CD8-positive, alpha-beta memory T cell (primary cell): ENCODE data around the gene DNAAF8. TPM values are rescaled to one million over a fixed set of nuclear protein-coding genes. Genes with fewer than 3 reads are reported as not detected.

Source experiments
- CTCF ChIA-PET: fragments of 350-600 bp; sonication (Branson Sonifier 250); formaldehyde crosslinking; loops from one replicate; lab custom pipeline; 2021; ENCODE audit warnings: antibody characterized with exemption; lab: Charles Lee
- POLR2A ChIA-PET: fragments of 350-600 bp; sonication (Branson Sonifier 250); formaldehyde crosslinking; loops from one replicate; lab custom pipeline; 2021; ENCODE audit warnings: antibody characterized with exemption; lab: Charles Lee
- DNase-seq, 5 donors: peaks; one replicate each; pipeline versions ENCODE4 v3.0.0 to v3.0.0-alpha.2; 2020 to 2022; ENCODE audit warnings: mixed read lengths in 1 of 5
- H3K27ac ChIP-seq: one replicate; pipeline ENCODE4 v1.7.0; 2013; ENCODE audit warnings: low read depth, mild to moderate bottlenecking, low read length, moderate library complexity
- H3K27me3 ChIP-seq: 2 replicates; pipeline ENCODE4 v1.7.0; 2013; ENCODE audit warnings: low read length, mild to moderate bottlenecking; ENCODE audit not compliant: insufficient read depth, poor library complexity, severe bottlenecking
- H3K36me3 ChIP-seq: 2 replicates; pipeline ENCODE4 v1.7.0; 2013; ENCODE audit warnings: mild to moderate bottlenecking, low read length, moderate library complexity; ENCODE audit not compliant: insufficient read depth
- H3K4me1 ChIP-seq: 2 replicates; pipeline ENCODE4 v1.7.0; 2013; ENCODE audit warnings: mild to moderate bottlenecking, low read length, moderate library complexity; ENCODE audit not compliant: insufficient read depth
- H3K4me3 ChIP-seq: 2 replicates; pipeline ENCODE4 v1.7.0; 2013; ENCODE audit warnings: mild to moderate bottlenecking, low read length
- H3K9me3 ChIP-seq: 2 replicates; pipeline ENCODE4 v1.7.0; 2013; ENCODE audit warnings: mild to moderate bottlenecking, low read length
- H3K27ac Mint-ChIP-seq, 8 donors: one replicate each; pipeline ENCODE4 v1.8.0; 2020 to 2021; ENCODE audit warnings: mixed read lengths in 8 of 8, mild to moderate bottlenecking in 6 of 8, inconsistent platforms in 3 of 8, moderate library complexity in 3 of 8
- H3K27me3 Mint-ChIP-seq, 2 donors: one replicate each; pipeline ENCODE4 v1.8.0; 2020 to 2021; ENCODE audit warnings: mixed read lengths in 2 of 2, mild to moderate bottlenecking in 1 of 2, moderate library complexity in 1 of 2
- H3K36me3 Mint-ChIP-seq, 3 donors: one replicate each; pipeline ENCODE4 v1.8.0; 2020 to 2021; ENCODE audit warnings: mixed read lengths in 3 of 3, inconsistent platforms in 1 of 3, mild to moderate bottlenecking in 1 of 3
- H3K4me1 Mint-ChIP-seq, 3 donors: one replicate each; pipeline ENCODE4 v1.8.0; 2020 to 2021; ENCODE audit warnings: mixed read lengths in 3 of 3, inconsistent platforms in 1 of 3, mild to moderate bottlenecking in 1 of 3
- H3K4me3 Mint-ChIP-seq, 7 donors: one replicate each; pipeline ENCODE4 v1.8.0; 2020 to 2021; ENCODE audit warnings: mixed read lengths in 7 of 7, mild to moderate bottlenecking in 6 of 7, moderate library complexity in 4 of 7, inconsistent platforms in 2 of 7
- H3K9me3 Mint-ChIP-seq, 5 donors: one replicate each; pipeline ENCODE4 v1.8.0; 2020 to 2022; ENCODE audit warnings: mixed read lengths in 5 of 5, mild to moderate bottlenecking in 3 of 5, moderate library complexity in 2 of 5, inconsistent platforms in 1 of 5
- polyA plus RNA-seq: library from polyadenylated mRNA; unstranded; fragments of 300-500 nt; fragmentation: Illumina TruSeq; gene quantifications from one replicate; pipeline ENCODE4 v1.2.3, GENCODE V29; 2021
- total RNA-seq, 2 experiments: library from RNA; stranded (reverse); gene quantifications; one replicate each; pipeline ENCODE4 v1.2.3, GENCODE V29; 2021

The DNAAF8 gene
- total and polyA plus RNA-seq, 3 experiments from 2014 or later: 0.15 to 0.35 (median 0.31) TPM

- peaks cover 14% of the 10 kb centered on the region for H3K4me1 ChIP-seq
- Mint-ChIP-seq H3K9me3 (no peaks in the 10 kb centered on the region), H3K4me3 (peak overlapping the region in 1 of 7 donors; percentile 45), H3K4me1 (peaks cover 11 to 15% (median 11%) of the 10 kb centered on the region in 3 donors), H3K36me3 (peaks cover 0 to 77% (median 9%) of the 10 kb centered on the region in 3 donors), H3K27ac (no peak overlapping the region), H3K27me3 (no peaks in the 10 kb centered on the region)
- DNase-seq: no peak
- CTCF ChIA-PET: no interaction called here
- no peak overlapping the region for H3K4me3 ChIP-seq
- H3K36me3 ChIP-seq: peaks cover 24% of the 10 kb centered on the region
- POLR2A ChIA-PET: no interaction called here
- no peaks in the 10 kb centered on the region for H3K27me3 ChIP-seq
- H3K27ac ChIP-seq: no peak overlapping the region
- no peaks in the 10 kb centered on the region for H3K9me3 ChIP-seq
Measured at GRCh38 chr16:4762205-4762604, 27.9 kb downstream of the DNAAF8 start.

- Histone ChIP-seq H3K27ac (no peak overlapping the region), H3K9me3 (no peaks in the 10 kb centered on the region), H3K36me3 (peaks cover 17% of the 10 kb centered on the region), H3K4me1 (peaks cover 24% of the 10 kb centered on the region), H3K4me3 (no peak overlapping the region), H3K27me3 (no peaks in the 10 kb centered on the region)
- POLR2A ChIA-PET: no interaction called here
- peak overlapping the region in 3 of 8 donors; percentile 27 to 48 (median 42) for H3K27ac Mint-ChIP-seq
- no peak for DNase-seq
- no peaks in the 10 kb centered on the region for H3K27me3 Mint-ChIP-seq
- H3K4me3 Mint-ChIP-seq: peak overlapping the region in 3 of 7 donors; percentile 11 to 74 (median 44)
- H3K9me3 Mint-ChIP-seq: no peaks in the 10 kb centered on the region
- CTCF ChIA-PET: interaction anchor here (2.3 kb wide), 1 partner anchor 29 kb away, joined by 8 read pairs; the partner anchor contains the start of gene DNAAF8
- peaks cover 0 to 66% (median 4%) of the 10 kb centered on the region in 3 donors for H3K36me3 Mint-ChIP-seq
- peaks cover 23 to 29% (median 26%) of the 10 kb centered on the region in 3 donors for H3K4me1 Mint-ChIP-seq
Measured at GRCh38 chr16:4763791-4764190, 29.5 kb downstream of the DNAAF8 start.

- H3K27ac Mint-ChIP-seq: peak overlapping the region; percentile 83 to 98 (median 88)
- peaks cover 0 to 46% (median 2%) of the 10 kb centered on the region in 3 donors for H3K36me3 Mint-ChIP-seq
- H3K27me3 Mint-ChIP-seq: peaks cover 0 to 1% of the 10 kb centered on the region in 2 donors
- peak overlapping the region; percentile 81 to 99 (median 86) for H3K4me3 Mint-ChIP-seq
- H3K9me3 Mint-ChIP-seq: no peaks in the 10 kb centered on the region
- Histone ChIP-seq H3K4me1 (peaks cover 24% of the 10 kb centered on the region), H3K4me3 (peak overlapping the region; percentile 95), H3K27me3 (no peaks in the 10 kb centered on the region), H3K9me3 (no peaks in the 10 kb centered on the region), H3K27ac (peak overlapping the region; percentile 64), H3K36me3 (peaks cover 10% of the 10 kb centered on the region)
- POLR2A ChIA-PET: interaction anchor here (4.1 kb wide), 1 partner anchor 31 kb away, joined by 27 read pairs; the partner anchor contains the start of genes ANKS3 and DNAAF8
- DNase-seq: no peak
- peaks cover 23 to 39% (median 35%) of the 10 kb centered on the region in 3 donors for H3K4me1 Mint-ChIP-seq
- CTCF ChIA-PET: interaction anchor here (1.1 to 2.3 kb wide), 2 partner anchors 31 kb away, joined by 4 to 8 read pairs; partner anchors contain the start of gene DNAAF8
Measured at GRCh38 chr16:4765511-4766474, 31.5 kb downstream of the DNAAF8 start.

GRCh38 chr16:4766875-4767628, 32.7 kb downstream of the DNAAF8 start, which contains the start of gene ZNF500:
Gene ZNF500 (minus strand): TSS chr16:4767162. CDS start chr16:4765978, 1,184 bp downstream.
- H3K27me3 Mint-ChIP-seq: peaks cover 0 to 1% of the 10 kb centered on the region in 2 donors
- Histone ChIP-seq H3K36me3 (peaks cover 4% of the 10 kb centered on the region), H3K4me3 (peak within 1 kb of the TSS; percentile 95), H3K4me1 (peaks cover 24% of the 10 kb centered on the region), H3K9me3 (no peaks in the 10 kb centered on the region), H3K27me3 (no peaks in the 10 kb centered on the region), H3K27ac (peak within 1 kb of the TSS; percentile 64)
- H3K27ac Mint-ChIP-seq: peak within 1 kb of the TSS; percentile 85 to 98 (median 93)
- DNase-seq: peak; percentile 89 to 93 (median 93)
- ChIA-PET CTCF (interaction anchor here (1.1 kb wide), 1 partner anchor 32 kb away, joined by 4 read pairs; the partner anchor contains the start of gene DNAAF8), POLR2A (interaction anchor here (1.2 to 4.1 kb wide), 2 partner anchors 33 to 35 kb away, joined by 4 to 27 read pairs; partner anchors contain the start of genes ANKS3 and DNAAF8)
- peaks cover 23 to 39% (median 35%) of the 10 kb centered on the region in 3 donors for H3K4me1 Mint-ChIP-seq
- H3K4me3 Mint-ChIP-seq: peak within 1 kb of the TSS; percentile 88 to 99 (median 91)
- peaks cover 0 to 37% (median 0%) of the 10 kb centered on the region in 3 donors for H3K36me3 Mint-ChIP-seq
- no peaks in the 10 kb centered on the region for H3K9me3 Mint-ChIP-seq

GRCh38 chr16:4767872-4768548, 33.7 kb downstream of the DNAAF8 start:
- H3K36me3 Mint-ChIP-seq: peaks cover 0 to 27% (median 0%) of the 10 kb centered on the region in 3 donors
- H3K27ac Mint-ChIP-seq: peak overlapping the region; percentile 85 to 98 (median 93)
- peaks cover 0 to 1% of the 10 kb centered on the region in 2 donors for H3K27me3 Mint-ChIP-seq
- H3K9me3 ChIP-seq: no peaks in the 10 kb centered on the region
- POLR2A ChIA-PET: interaction anchor here (0.6 to 4.1 kb wide), 5 partner anchors 28 to 839 kb away, joined by 3 to 27 read pairs (median 6); partner anchors contain the start of genes ANKS3, DNAAF8, GLYR1 and ROGDI
- peak overlapping the region; percentile 51 for H3K27ac ChIP-seq
- peak in 1 of 5 donors; percentile 10 for DNase-seq
- peak overlapping the region; percentile 88 to 99 (median 91) for H3K4me3 Mint-ChIP-seq
- H3K4me1 ChIP-seq: peaks cover 24% of the 10 kb centered on the region
- no peaks in the 10 kb centered on the region for H3K36me3 ChIP-seq
- H3K4me1 Mint-ChIP-seq: peaks cover 23 to 39% (median 35%) of the 10 kb centered on the region in 3 donors
- CTCF ChIA-PET: interaction anchor here (0.5 to 1.6 kb wide), 3 partner anchors 33 to 219 kb away, joined by 3 to 6 read pairs (median 4); partner anchors contain the start of genes ANKS3, DNAAF8 and ROGDI
- H3K9me3 Mint-ChIP-seq: no peaks in the 10 kb centered on the region
- H3K4me3 ChIP-seq: peak overlapping the region; percentile 66
- H3K27me3 ChIP-seq: no peaks in the 10 kb centered on the region

- H3K27ac ChIP-seq: peak overlapping the region; percentile 51
- H3K4me1 ChIP-seq: peaks cover 24% of the 10 kb centered on the region
- H3K27me3 ChIP-seq: no peaks in the 10 kb centered on the region
- DNase-seq: peak; percentile 71 to 88 (median 79)
- peaks cover 23 to 39% (median 35%) of the 10 kb centered on the region in 3 donors for H3K4me1 Mint-ChIP-seq
- ChIA-PET CTCF (interaction anchor here (1.1 to 1.6 kb wide), 2 partner anchors 34 kb away, joined by 4 to 6 read pairs; partner anchors contain the start of genes ANKS3, DNAAF8 and ROGDI), POLR2A (interaction anchor here (0.6 to 4.1 kb wide), 6 partner anchors 29 to 840 kb away, joined by 3 to 27 read pairs (median 5); partner anchors contain the start of genes ANKS3, DNAAF8, GLYR1 and ROGDI)
- peak overlapping the region; percentile 66 for H3K4me3 ChIP-seq
- H3K27ac Mint-ChIP-seq: peak overlapping the region; percentile 85 to 98 (median 93)
- no peaks in the 10 kb centered on the region for H3K9me3 ChIP-seq
- H3K36me3 Mint-ChIP-seq: peaks cover 0 to 22% (median 0%) of the 10 kb centered on the region in 3 donors
- no peaks in the 10 kb centered on the region for H3K9me3 Mint-ChIP-seq
- H3K4me3 Mint-ChIP-seq: peak overlapping the region; percentile 88 to 99 (median 91)
- peaks cover 0 to 1% of the 10 kb centered on the region in 2 donors for H3K27me3 Mint-ChIP-seq
- no peaks in the 10 kb centered on the region for H3K36me3 ChIP-seq
Measured at GRCh38 chr16:4768549-4769305, 34.4 kb downstream of the DNAAF8 start.
